ENCODE results near the gene EIF3B.
"Not testable (repeated sequence)": the region's sequence is repeated elsewhere in the genome, so short reads cannot be mapped to it uniquely, and the experiment has no call there.

Gene EIF3B

DNA sequence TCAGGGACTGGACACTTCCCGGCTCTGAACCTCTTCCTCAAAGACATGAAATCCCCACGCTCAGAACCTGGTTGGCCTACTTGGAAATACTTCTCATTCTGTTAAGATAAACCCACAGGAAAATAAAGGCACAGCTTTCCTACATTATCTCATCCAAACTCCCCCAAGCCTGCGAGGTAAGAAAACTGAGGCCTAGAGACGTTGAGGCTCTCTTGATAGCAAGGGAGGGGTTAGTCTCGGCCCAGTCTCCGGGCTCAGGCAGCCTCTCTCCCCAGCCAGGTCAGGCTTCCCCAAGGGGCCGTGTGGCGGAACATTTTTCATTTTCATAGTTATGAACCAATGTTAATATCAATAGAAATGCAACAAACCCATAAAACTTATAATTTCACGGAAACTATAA lies 4.6 kb upstream of the EIF3B start:
- DNase-seq, result no peak

DNA sequence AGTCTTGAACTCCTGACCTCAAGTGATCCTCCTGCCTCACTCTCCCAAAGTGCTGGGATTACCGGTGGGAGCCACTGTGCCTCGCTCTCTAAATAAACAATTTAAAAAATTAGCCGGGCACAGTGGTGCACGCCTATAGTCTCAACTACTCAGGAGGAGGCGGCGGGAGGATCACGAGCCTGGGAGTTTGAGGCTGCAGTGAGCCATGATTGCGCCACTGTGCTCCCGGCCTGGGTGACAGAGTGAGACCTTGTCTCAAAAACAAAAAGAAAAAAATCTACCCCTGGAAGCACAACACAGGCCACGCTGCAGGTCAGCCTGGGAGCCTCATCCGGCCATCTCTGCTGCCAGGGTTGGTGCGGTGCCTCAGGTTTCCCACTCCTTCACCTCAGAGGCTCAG lies 3.8 kb upstream of the EIF3B start:
- DNase-seq, result no peak

DNA sequence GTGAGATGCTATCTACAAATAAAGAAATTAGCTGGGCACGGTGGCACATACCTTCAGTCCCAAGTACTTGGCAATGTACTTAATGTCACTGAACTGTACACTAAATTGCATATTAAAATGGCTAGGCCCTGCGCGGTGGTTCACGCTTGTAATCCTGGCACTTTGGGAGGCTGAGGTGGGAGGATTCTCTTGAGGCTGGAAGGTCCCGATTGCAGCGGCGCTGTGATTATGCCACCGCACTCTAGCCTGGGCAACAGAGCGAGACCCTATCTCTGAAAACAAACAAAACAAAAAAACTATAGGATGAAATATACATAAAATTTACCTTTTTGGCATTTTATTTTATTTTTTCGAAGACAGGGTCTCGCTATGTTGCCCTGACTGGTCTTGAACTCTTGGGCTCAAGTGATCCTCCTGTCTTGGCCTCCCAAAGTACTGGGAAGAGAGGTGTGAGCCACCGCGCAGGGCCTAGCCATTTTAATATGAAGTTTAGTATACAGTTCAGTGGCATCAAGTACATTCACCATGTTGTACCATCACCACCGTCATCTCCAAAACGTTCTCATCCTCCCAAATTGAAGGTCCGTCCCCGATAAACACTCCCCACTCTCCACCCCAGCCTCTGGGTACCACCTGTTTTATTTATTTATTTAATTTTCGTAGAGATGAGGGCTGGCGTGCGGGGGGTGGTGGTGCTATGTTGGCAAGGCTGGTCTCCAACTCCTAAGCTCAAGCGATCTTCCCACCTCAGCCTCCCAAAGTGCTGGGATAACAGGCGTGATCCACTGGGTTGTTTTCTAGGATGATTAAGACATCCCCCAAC lies 1.3 kb upstream of the EIF3B start:
- DNase-seq, result no peak

DNA sequence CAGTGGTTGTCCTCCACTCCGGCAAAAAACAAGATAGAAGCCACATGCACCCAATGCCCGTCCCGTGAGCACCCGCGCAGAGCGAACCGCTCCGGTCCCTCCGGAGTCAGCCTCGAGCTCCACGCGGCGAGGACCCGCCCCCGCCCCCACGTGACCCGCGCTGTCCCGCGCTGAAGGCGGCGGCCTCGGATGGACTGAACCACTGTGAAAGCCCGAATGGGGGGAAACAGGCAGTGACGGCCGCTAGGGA lies 766 bp upstream of the EIF3B start:
- peak; percentile 95 for DNase-seq

DNA sequence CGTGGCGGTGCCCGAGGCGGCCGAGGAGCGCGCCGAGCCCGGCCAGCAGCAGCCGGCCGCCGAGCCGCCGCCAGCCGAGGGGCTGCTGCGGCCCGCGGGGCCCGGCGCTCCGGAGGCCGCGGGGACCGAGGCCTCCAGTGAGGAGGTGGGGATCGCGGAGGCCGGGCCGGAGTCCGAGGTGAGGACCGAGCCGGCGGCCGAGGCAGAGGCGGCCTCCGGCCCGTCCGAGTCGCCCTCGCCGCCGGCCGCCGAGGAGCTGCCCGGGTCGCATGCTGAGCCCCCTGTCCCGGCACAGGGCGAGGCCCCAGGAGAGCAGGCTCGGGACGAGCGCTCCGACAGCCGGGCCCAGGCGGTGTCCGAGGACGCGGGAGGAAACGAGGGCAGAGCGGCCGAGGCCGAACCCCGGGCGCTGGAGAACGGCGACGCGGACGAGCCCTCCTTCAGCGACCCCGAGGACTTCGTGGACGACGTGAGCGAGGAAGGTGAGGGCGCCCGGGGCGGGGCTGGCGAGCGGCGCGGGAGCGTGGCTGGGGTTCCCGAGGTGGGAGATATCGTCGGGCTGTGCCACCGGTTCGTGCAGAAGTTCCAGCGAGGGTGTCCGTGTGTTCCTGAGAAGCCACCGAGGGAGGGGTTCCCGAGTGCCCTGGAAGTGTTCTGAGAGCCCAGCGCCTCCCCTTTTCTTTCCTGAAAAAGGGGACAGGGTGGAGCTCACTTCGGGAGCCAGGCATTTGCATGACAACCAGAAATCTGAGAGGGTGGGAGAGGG lies 495 bp downstream of the EIF3B start:
- peak; percentile 51 for DNase-seq

DNA sequence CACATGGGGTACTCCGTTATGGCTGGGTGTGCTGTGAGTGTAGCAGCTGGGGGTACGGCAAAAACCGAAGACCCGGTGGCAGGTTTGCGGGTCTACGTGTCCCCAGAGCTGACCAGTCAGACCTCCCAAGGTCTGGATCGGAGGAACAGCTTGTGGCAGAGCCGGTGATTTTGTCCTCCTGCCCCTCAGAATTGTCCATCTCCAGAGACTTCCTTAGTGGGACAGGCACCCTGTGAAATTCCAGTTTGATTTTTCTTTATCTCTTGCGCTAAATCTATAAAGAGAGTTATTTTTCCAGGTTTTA lies 1.0 kb downstream of the EIF3B start:
- DNase-seq, result no peak

DNA sequence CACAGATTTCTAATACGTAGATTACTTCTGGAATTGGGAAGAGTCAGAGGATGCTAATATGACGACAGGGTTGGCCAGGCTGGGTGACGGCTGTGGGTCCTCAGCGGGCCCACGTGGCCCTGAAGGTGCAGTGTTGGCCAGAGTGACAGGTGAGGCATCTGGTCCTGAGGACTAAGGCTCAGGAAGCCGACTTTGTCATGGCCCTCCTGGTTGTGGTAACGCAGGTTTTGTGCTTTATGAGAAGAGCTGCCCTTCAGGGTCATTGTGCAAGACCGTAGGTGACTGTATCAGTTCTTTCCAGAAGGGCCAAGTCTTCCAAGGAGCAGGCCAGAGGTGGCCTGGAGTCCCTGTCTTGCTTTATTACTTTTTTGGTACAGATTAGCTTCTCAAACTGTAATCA lies 2.5 kb downstream of the EIF3B start:
- DNase-seq, result no peak

DNA sequence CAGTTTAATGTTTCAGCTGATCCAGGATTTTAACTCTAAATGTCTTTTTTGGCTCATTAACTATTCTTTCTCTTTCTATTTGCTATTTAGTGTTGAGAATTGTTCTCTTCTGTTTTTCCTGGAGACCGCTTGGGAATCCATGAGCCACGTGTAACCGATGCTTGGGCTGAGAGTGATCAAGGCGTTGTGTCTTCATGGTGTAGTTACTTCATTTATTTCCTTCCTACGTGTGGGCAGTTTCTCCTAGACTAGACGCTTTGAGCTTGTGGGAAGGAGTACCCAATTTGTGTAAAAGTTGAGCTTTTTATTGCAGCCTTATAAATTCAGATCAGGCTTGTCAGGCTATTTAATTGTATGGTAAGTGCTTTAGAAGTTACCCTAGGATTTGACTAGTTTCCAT lies 2.9 kb downstream of the EIF3B start:
- no peak for DNase-seq

DNA sequence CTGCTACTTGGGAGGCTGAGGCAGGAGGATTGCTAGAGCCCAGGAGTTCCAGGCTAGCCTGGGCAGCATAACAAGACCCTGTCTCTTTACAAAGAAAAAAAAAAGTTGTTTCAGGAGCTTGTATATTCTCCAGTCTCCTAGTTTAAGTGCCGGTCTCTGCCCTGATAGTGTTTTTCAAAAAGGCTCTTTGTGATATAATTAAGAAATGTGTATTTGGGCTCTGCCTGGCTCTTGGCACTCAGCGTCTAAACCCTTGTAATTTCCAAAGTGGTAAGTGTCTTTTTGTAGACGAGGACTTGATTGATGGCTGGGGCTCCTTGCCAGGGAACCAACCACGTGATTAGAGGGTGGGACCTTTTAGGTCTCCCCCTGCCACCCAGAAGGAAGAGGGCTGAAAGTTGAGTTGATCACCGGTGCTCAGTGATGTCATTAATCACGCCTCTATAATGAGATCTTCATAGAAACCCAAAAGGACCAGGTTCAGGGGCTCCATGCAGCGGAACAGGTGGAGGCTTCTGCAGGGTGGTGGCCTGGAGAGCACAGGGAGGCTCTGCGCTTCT lies 4.4 kb downstream of the EIF3B start:
- no peak for DNase-seq

DNA sequence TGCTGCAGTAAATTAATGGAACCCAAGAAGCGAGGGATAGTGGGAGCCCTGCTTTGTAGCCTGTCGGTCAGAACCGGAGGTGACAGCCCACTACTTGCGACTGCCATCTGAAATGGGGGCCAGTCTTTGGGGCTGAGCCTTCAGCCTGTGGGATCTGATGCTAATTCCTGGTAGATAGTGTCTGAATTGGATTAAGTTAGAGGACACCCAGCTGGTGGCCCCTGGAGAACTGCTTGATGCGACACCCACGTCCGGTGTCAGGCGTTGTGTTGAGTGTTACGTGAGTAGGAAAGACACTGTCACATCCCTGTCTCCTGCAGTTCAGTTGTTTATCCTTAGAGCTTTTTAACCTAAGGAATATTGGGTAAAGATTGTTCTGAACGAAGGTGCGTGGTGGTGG lies 5.0 kb downstream of the EIF3B start:
- DNase-seq, result no peak

DNA sequence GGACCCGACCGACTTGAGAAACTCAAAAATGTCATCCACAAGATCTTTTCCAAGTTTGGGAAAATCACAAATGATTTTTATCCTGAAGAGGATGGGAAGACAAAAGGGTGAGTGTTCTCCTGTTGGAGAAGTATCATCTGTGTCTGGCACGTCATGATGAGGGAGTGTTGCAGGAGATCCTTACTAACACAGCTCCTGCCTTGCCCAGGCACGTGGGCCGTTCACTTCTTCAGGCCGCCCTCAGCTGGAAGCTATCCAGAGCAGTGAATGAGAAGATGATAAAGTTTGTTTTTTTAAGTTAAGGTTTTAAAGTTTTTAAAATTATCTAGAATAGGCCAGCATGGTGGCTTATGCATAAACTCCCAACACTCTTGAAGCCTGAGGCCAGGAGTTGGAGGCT lies 6.2 kb downstream of the EIF3B start:
- no peak for DNase-seq

DNA sequence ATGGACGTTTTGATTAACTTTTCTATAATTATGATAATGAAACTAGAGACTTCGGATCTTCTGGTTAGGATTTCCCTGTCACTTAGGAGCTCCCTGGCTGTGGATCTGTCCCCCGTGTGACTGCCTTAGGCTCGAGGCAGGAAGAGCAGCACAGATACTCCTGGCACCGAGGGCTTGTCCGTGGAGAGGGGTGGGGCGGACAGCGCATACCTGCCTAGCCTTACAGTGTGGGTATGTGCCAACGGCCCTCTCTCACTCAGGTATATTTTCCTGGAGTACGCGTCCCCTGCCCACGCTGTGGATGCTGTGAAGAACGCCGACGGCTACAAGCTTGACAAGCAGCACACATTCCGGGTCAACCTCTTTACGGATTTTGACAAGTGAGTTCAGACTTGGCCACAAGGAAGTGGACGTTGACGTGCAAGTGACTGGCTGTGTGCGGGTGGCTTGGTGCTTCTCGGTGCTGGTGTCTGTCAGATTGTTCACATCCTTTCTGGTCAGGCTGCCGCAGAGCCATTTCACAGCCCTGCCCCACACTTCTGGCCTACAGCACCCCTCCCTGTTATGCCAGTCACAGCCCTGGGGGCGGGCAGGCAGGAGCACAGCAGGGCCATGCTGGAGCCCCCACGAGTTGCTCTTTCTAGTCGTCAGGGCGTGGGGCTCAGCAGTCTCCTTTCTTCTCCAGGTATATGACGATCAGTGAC lies 7.9 kb downstream of the EIF3B start:
- DNase-seq, result no peak

DNA sequence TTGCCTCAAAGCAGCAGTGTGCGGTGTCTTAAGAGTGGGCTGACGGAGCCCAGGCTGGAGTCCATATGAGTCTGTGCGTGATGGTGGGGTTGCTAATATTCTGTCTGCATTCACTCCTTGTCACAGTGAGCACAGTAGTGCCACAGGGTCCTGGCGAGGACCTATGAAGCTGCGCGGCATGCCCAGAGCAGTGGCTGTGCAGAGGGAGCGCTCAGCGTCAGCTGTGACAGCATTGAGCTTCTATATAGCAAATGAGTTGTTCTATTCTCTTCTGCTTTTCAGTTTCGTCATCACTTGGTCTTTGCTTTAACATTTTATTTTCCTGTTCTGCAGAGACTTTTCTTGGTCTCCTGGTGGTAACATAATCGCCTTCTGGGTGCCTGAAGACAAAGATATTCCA lies 14.5 kb downstream of the EIF3B start:
- no peak for DNase-seq

DNA sequence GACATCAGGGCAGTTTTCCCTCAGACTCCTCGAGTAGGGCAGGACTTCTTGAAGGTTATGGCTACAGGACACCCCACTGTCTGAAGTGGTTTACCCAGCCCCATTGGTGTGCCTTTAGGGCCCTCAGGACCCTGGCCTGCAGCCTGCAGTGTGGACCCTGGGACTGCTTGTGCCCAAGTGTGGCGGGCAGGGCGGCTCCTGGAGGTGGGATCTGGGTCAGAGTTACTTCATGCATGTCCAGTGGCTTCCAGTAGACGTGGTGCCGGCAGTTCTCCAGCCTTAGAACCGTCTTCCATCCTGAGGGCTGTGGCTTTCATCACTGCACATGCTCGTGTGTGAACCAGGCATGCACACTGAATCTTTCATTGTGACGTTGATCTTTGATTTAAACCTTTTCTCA lies 16.7 kb downstream of the EIF3B start:
- DNase-seq, result no peak

DNA sequence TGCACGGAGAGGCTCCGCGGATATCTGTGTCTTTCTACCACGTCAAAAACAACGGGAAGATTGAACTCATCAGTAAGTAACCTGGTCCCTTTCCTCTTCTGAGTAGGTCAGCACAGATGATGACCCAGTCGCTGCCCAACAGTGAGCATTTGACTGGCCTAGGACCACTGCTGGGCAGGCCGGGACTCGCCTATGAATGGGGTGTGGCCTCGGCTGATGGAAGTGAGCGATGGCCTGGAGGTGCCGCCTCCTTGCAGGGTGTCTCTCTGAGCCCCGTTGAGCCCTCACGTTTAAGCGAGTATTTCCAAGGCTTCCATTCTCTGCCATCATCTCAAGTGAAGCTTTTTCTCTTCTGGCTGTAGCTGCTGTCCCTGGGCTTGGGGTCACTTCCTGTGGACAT lies 18.1 kb downstream of the EIF3B start:
- no peak for DNase-seq

DNA sequence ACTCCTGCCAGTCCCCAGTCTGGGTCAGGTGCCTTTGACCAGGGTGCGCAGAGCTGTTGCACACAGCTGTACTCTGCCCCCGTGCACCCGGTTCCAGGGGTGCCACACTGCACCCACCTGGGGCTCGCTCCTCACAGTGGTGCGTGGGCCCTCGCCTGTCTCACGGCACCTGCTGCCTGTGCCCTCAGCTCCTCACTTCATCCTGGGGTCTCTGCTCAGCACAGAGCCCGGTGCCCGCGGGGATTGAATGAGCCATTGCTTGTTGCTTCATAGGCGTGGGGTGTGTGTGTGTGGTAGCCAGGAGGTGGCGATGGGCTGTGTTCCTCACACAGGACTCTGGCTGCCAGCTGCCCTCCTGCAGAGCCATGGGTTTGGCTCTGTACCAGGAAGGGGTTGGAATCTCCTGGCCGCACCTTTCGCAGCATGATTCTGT lies 18.5 kb downstream of the EIF3B start:
- DNase-seq, result no peak

DNA sequence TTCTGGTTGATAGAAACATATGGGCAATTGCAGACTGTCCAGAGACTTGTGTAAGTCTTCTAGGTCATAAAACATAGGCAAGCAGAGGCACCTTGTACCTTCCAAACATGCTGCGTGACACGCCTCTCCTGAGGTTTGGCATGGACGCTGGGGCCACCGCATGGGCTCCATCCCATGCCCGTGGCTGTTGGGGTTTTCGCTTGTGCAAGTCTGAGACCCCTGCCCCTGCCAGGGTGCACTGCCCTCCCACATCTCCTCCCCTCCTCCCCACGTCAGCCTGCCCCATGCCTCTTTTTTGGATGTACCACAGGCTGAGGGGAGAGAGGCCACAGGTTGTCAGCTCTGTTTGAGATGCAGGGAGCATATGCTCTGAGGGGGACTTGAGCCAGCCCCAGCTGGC lies 19.0 kb downstream of the EIF3B start:
- DNase-seq, result no peak

DNA sequence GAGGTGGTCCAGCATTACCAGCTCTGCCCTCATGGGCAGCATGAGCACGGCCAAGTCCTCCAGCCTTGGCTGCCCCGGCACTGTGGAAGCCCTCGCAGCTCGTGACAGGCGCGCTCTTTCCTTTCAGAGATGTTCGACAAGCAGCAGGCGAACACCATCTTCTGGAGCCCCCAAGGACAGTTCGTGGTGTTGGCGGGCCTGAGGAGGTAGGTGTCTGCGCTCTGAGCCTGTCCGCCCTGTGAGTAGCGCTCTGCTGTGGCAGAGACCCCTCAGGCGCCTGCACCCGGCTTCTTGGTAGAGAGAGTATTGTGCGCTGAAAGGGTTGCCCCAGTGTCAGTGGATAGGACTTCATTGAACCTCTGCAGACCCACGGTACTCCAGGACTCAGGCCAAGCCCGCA lies 19.8 kb downstream of the EIF3B start:
- no peak for DNase-seq

DNA sequence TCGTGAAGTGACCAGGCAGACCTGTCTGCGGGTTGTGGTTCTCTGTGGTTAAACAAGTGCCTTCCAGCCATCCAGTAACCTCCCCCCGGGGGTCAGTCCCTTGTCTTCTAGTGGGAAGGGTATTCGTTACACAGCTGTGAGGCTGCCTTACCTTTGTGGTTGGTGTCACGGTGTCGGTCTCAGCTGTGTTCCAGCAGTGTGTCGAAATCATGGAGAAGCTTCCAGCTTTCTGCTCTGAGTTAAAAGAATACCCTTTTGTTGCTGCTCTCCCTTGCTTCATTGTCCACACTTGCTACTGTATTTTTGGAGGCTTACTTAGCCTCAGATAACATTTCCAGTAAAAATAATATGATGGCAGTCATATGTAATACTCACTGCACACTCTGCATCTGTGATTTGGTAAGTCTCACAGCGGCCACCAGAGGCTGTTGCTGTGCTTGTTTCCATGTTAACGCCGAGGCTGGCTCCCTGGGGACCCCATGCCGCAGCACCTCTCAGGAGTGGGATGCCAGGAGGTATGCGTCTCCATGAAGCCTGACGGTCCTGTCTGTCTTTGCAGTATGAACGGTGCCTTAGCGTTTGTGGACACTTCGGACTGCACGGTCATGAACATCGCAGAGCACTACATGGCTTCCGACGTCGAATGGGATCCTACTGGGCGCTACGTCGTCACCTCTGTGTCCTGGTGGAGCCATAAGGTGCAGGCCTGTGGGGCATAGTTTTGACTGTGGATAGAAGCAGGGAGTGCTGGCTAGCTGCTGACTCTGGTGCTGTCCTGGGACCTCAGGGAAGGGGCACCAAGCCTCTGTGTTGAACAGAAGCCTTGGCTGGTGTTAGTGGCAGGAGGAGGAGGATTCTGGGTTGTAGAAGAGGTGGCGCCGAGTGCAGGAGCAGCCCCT lies 20.5 kb downstream of the EIF3B start:
- DNase-seq, result no peak

DNA sequence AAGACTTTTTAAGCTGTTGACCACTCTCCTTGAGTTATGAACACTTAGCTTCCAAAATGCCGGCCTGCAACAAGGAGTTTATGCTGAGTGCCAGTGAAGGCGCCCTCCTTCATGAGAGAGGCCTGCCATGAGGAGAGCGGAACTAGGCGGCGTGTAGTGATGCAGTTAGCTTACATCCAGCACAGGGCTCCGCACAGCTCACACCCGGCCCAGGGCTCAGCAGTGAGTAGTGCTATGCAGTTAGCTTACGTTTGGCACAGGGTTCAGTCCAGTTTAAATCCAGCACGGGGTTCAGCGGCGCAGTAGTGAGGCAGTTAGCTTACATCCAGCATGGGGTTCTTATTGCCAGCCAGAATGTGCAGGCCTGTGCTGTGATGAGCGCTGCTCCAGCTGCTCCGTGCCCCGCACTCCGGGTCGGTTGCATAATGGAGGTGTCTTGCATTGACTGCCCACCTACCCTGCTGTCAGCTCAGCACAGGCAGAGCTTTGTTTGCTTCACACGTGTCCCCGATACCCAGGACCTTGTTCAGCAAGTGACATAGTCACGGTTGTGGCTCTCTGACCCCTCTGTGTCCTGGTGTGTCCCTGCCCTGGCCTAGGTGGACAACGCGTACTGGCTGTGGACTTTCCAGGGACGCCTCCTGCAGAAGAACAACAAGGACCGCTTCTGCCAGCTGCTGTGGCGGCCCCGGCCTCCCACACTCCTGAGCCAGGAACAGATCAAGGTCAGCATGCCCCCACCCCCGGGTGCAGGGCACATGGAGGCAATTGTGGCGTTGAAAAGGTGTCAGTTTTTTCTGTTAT lies 21.9 kb downstream of the EIF3B start:
- DNase-seq, result no peak

DNA sequence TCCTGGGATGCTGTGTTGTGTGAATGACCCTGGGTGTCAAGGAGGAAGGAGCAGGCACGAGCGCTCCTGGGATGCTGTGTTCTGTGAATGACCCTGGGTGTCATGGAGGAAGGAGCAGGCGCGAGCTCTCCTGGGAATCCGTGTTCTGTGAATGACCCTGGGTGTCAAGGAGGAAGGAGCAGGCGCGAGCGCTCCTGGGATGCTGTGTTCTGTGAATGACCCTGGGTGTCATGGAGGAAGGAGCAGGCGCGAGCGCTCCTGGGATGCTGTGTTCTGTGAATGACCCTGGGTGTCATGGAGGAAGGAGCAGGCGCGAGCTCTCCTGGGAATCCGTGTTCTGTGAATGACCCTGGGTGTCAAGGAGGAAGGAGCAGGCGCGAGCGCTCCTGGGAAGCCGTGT lies 22.9 kb downstream of the EIF3B start:
- DNase-seq, result not testable (repeated sequence)

DNA sequence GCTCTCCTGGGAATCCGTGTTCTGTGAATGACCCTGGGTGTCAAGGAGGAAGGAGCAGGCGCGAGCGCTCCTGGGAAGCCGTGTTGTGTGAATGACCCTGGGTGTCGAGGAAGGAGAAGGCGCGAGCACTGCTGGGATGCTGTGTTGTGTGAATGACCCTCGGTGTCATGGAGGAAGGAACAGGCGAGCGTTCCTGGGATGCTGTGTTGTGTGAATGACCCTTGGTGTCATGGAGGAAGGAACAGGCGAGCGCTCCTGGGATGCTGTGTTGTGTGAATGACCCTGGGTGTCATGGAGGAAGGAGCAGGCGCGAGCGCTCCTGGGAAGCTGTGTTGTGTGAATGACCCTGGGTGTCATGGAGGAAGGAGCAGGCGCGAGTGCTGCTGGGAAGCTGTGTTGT lies 23.5 kb downstream of the EIF3B start:
- not testable (repeated sequence) for DNase-seq

Data from NCI-H69 (cell line).